Mucosa of rectum (tissue), 2 donors: ENCODE results near the gene DAW1.
"Not testable (repeated sequence)": the region's sequence is repeated elsewhere in the genome, so short reads cannot be mapped to it uniquely, and the experiment has no call there.

ENCODE experiments used
- H3K27ac ChIP-seq, 2 donors: one replicate each; pipeline ENCODE4 v1.7.0; 2013; ENCODE audit warnings: inconsistent platforms in 2 of 2, low read depth in 2 of 2, low read length in 2 of 2
- H3K27me3 ChIP-seq, 2 donors: one replicate each; pipeline ENCODE4 v1.7.0; 2013; ENCODE audit warnings: low read length in 2 of 2; ENCODE audit not compliant: control insufficient read depth in 2 of 2, insufficient read depth in 2 of 2
- H3K36me3 ChIP-seq, 2 donors: one replicate each; pipeline ENCODE4 v1.7.0; 2013; ENCODE audit warnings: low read length in 2 of 2; ENCODE audit not compliant: control insufficient read depth in 2 of 2, insufficient read depth in 2 of 2
- H3K4me1 ChIP-seq, 2 donors: one replicate each; pipeline ENCODE4 v1.7.0; 2013; ENCODE audit warnings: low read length in 2 of 2, mild to moderate bottlenecking in 1 of 2; ENCODE audit not compliant: control insufficient read depth in 2 of 2, insufficient read depth in 2 of 2
- H3K4me3 ChIP-seq, 2 donors: one replicate each; pipeline ENCODE4 v1.7.0; 2013; ENCODE audit warnings: low read length in 2 of 2
- H3K9ac ChIP-seq, 2 donors: one replicate each; pipeline ENCODE4 v1.7.0; 2013; ENCODE audit warnings: low read length in 2 of 2, low read depth in 1 of 2, mild to moderate bottlenecking in 1 of 2
- H3K9me3 ChIP-seq, 2 donors: one replicate each; pipeline ENCODE4 v1.7.0; 2013; ENCODE audit warnings: low read length in 2 of 2; ENCODE audit not compliant: control insufficient read depth in 2 of 2
- donor health status: healthy.
- donor health status: Normal muscosa, but diverticular disease.

DAW1 gene

DNA sequence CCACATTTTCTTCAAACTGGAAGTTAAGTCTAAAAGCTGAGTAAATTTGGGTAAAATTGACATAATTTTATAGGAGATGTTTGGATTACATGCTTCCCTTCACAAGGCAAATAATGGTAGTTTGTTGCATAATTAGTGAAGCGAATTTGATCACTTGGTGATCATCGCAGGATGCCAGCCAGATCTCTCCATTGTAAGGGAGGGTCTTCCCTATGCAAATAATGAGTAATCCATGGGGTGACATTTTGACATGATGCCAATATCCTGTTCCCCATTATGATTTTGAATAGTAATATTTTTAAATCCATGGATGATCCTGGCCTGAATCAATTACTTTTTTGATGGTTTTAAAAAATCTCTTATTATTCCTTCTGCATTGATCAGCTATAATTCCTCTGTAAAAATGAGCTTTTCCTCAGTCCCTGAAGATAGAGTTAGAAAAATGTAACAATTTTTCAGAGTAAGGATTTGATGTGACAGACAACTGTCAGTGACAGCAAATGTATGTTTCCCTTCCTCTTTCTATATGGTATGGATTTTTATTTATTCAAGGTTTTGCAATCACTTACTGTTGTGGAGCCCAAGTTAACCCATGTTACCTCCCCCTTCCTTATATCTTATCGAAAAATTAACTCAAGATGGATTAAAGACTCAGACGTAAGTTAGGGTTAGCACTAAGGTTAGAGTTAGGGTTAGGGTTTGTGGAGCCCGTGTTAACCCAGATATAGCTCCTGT lies 36.3 kb upstream of the DAW1 start:
- H3K36me3 ChIP-seq: no peaks in the 10 kb centered on the region
- peaks cover 0 to 4% of the 10 kb centered on the region in 2 donors for H3K4me1 ChIP-seq
- no peaks in the 10 kb centered on the region for H3K27me3 ChIP-seq
- H3K9me3 ChIP-seq: no peaks in the 10 kb centered on the region
- no peak overlapping the region for H3K27ac ChIP-seq
- H3K4me3 ChIP-seq: no peak overlapping the region
- no peak overlapping the region for H3K9ac ChIP-seq

DNA sequence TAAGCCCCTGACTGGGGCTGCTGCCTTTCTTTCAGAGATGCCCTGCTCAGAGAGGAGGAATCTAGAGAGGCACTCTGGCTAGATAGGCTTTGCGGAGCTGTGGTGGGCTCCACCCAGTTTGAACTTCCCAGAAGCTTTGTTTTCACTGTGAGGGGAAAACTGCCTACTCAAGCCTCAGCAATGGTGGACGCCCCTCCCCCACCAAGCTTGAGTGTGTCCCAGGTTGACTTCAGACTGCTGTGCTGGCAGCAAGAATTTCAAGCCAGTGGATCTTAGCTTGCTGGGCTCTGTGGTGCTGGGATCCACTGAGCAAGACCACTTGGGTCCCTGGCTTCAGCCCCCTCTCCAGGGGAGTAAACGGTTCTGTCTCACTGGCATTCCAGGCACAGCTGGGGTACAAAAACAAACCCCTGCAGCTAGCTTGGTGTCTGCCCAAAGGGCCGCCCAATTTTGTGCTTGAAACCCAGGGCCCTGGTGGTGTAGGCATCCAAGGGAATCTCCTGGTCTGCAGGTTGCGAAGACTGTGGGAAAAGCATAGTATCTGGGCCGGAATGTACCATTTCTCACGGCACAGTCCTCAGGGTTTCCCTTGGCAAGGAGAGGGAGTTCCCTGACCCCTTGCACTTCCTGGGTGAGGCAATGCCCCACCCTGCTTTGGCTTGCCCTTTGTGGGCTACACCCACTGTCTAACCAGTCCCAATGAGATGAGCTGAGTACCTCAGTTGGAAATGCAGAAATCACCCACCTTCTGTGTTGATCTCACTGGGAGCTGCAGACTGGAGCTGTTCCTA lies 31.9 kb upstream of the DAW1 start:
- not testable (repeated sequence) for H3K27me3 ChIP-seq, H3K4me1 ChIP-seq, H3K36me3 ChIP-seq, H3K27ac ChIP-seq, H3K9ac ChIP-seq, H3K4me3 ChIP-seq, H3K9me3 ChIP-seq

DNA sequence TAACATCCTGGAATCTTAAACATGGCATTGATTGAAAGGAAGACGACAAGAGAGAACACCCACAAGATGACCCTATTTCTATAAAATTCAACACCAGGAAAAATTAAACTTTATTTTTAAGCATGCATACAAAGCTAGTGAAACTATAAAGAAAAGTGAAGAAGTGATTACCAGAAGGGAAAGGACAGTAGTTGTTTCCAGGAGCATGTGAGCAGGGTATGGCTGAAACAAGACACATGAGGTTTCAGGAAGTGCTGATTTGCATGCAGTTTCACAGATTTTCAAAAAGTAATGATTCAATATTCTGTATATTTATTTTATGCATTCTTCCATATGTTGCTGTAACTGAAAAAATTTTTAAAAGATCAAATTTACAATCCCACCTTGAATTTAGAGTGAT lies 24.6 kb upstream of the DAW1 start:
- Histone ChIP-seq H3K27ac (no peak overlapping the region), H3K9ac (no peak overlapping the region), H3K4me1 (peaks cover 0 to 7% of the 10 kb centered on the region in 2 donors), H3K27me3 (no peaks in the 10 kb centered on the region), H3K4me3 (no peak overlapping the region), H3K9me3 (no peaks in the 10 kb centered on the region), H3K36me3 (no peaks in the 10 kb centered on the region)

DNA sequence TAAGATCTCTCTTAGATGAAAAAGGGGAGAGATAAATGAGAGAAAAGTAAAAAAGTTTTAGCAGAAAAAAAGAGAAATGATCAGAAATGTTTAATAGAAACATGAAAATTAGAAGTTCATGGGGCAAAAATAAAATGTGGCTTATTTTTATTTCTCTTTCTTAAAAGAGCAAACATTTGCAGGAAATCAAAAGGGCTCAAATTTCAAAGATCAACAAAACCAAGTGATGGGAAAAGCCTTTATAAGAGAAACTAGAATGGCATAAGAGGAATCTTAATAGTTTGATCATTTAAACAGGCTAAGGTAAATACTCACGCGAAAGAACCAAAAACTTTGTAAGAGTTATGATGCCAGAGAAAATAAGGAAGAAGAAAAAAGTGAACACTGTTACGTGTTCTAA lies 23.3 kb upstream of the DAW1 start:
- H3K27me3 ChIP-seq: no peaks in the 10 kb centered on the region
- peaks cover 0 to 7% of the 10 kb centered on the region in 2 donors for H3K4me1 ChIP-seq
- peak overlapping the region in 1 of 2 donors; percentile 5 for H3K27ac ChIP-seq
- no peak overlapping the region for H3K9ac ChIP-seq
- no peaks in the 10 kb centered on the region for H3K9me3 ChIP-seq
- no peaks in the 10 kb centered on the region for H3K36me3 ChIP-seq
- no peak overlapping the region for H3K4me3 ChIP-seq

DNA sequence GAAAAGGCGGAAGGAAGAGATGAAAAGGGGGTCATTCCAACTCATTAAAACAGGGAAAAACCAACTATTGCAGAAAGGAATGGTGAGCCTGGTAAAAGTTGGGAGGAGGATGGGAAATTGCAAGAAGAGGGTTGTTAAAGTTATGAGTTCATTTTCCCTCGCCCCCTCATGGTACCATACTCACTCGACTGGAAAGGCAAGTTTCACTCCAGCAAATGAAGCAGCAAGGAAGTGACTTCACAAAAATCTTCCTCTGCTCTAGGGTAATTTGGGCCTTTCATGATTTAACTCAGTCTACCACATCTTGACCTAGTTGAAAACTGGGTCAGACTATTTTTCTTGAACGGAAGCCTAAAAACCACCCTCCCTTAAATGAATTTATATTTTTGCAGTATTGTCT lies 22.8 kb upstream of the DAW1 start:
- H3K27ac ChIP-seq: peak overlapping the region in 1 of 2 donors; percentile 5

DNA sequence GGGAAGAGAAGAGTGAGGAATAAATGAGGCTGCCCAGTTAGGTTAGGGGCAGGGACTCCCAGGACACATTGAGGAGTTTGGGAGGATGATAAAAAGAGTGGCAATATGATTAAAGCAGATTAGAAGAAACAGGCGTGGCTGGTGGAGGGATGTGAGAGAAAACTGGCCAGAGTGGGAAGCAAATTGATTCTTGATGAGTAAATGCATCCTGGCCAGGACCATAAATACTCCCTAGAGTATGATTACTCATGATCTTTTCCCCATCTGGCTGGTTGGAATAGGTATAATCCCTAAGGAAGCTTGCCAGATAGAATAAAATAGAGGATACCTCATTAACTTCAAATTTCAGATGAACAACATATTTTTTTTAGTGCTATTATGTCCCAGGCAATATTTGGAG lies 21.5 kb upstream of the DAW1 start:
- peaks cover 0 to 7% of the 10 kb centered on the region in 2 donors for H3K4me1 ChIP-seq
- no peak overlapping the region for H3K27ac ChIP-seq
- H3K27me3 ChIP-seq: no peaks in the 10 kb centered on the region
- no peaks in the 10 kb centered on the region for H3K9me3 ChIP-seq
- H3K36me3 ChIP-seq: no peaks in the 10 kb centered on the region
- H3K9ac ChIP-seq: no peak overlapping the region
- H3K4me3 ChIP-seq: no peak overlapping the region

More for the DNA sequence above, 22.8 kb upstream of the DAW1 start:
- no peaks in the 10 kb centered on the region for H3K36me3 ChIP-seq
- no peaks in the 10 kb centered on the region for H3K9me3 ChIP-seq
- no peak overlapping the region for H3K4me3 ChIP-seq
- no peaks in the 10 kb centered on the region for H3K27me3 ChIP-seq
- no peak overlapping the region for H3K9ac ChIP-seq
- peaks cover 0 to 7% of the 10 kb centered on the region in 2 donors for H3K4me1 ChIP-seq

DNA sequence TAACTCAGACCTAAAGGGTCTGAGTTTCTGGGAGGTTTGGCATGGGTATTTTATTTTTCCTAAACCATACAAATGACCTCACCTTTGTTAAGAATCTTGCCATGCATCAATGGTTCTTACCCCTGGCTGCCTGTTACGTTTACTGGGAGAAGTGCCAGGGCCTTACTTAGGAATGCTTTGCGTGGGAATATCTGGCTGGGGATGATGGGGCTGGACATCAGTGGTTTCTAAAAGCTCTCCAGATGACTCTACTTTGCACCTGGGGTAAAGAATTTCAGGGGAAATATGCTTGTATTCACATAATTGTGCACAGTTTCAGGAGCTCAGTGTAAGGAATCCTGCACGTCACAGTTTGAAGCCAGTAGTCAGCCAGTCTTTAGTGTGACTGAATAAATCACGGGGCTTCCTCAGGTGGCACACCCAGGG lies 18.2 kb upstream of the DAW1 start:
- Histone ChIP-seq H3K4me3 (no peak overlapping the region), H3K9ac (no peak overlapping the region), H3K27me3 (no peaks in the 10 kb centered on the region), H3K4me1 (peaks cover 0 to 5% of the 10 kb centered on the region in 2 donors), H3K27ac (no peak overlapping the region), H3K36me3 (no peaks in the 10 kb centered on the region), H3K9me3 (no peaks in the 10 kb centered on the region)

DNA sequence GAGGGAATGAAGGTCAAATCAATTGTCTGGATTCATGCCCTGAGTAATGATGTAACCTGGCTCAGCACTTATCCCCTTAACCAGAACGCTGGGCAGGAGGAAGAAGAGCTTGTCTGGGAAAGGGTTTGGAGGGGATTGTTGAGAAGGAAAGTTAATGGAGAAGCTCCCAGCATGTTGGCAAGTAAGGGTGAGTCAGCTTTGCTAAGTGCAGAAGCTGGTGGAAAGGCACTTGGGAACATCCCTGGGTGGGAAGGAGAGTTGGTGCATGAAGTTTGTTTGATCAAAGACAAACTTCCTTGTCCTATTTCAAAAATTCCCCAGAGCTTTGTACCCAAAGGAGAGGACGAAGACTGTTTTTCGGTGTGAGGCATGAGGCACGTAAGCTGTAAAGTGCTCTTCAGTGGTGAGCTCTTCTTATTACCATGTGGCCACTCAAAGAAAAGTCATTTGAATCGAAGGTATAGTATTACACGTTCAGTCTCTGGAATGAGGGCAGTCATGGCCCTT lies 17.6 kb upstream of the DAW1 start:
- Histone ChIP-seq H3K36me3 (no peaks in the 10 kb centered on the region), H3K4me3 (no peak overlapping the region), H3K27me3 (no peaks in the 10 kb centered on the region), H3K9ac (no peak overlapping the region), H3K4me1 (peaks cover 0 to 2% of the 10 kb centered on the region in 2 donors), H3K27ac (no peak overlapping the region), H3K9me3 (no peaks in the 10 kb centered on the region)

DNA sequence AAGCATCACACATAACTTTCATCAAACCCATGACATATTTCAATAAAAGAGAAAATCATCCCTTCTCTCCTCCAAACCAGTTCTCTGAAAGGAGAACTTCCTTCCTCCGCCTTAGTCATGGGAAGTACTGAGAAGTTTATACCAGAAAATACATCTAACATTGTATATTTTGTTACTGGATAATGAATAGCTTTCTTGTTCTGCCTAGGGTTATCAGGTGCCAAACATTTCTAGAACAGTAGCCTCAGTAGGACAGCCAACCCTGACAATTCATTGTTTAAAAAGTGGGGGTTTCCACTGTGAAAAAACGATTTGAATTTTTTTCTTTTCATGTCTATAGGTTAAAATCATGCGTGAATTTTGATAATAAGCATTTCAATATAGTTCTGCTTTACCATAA lies 16.0 kb upstream of the DAW1 start:
- H3K9ac ChIP-seq: no peak overlapping the region
- H3K27ac ChIP-seq: no peak overlapping the region
- no peaks in the 10 kb centered on the region for H3K27me3 ChIP-seq
- no peaks in the 10 kb centered on the region for H3K36me3 ChIP-seq
- H3K9me3 ChIP-seq: no peaks in the 10 kb centered on the region
- no peak overlapping the region for H3K4me3 ChIP-seq
- no peaks in the 10 kb centered on the region for H3K4me1 ChIP-seq

DNA sequence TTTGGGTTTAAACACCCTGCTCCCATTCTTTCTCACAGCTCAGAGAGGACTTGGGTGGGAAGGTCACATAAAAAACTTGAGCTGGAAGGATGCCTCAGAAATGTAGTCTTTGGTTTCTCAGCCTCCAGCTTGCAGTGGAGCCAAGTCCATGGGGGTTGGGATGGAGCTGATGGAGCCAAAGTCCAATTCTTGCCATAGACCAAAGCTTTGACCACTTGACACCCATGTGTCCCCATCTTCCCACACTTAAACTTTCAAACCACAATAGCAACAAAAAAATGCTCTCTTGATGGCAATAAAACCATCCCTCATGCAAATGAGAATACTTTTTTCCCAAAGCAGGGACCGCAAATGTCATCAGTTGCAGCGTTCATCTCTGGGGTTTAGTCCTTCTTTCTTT lies 14.7 kb upstream of the DAW1 start:
- Histone ChIP-seq H3K36me3 (no peaks in the 10 kb centered on the region), H3K27me3 (no peaks in the 10 kb centered on the region), H3K27ac (no peak overlapping the region), H3K4me3 (no peak overlapping the region), H3K9ac (no peak overlapping the region), H3K9me3 (no peaks in the 10 kb centered on the region), H3K4me1 (peaks cover 0 to 4% of the 10 kb centered on the region in 2 donors)
